Measurements from ENCODE around the gene MISFA. TPM values are rescaled to one million over a fixed set of nuclear protein-coding genes. Genes with fewer than 3 reads are reported as not detected.

Gene MISFA
- total and polyA plus RNA-seq, 2 of the 4 experiments (the other 2 are of a cell fraction) = 0.38 TPM; not detected in 1

Other genes with a start within 250 kb of the MISFA start
- gene LDHA, start 205.2 kb upstream of the MISFA start, total RNA-seq (2012; rRNA removed) = 1,735 and 2,567 TPM in 2 replicates
- 1,293 and 1,813 TPM in 2 replicates for gene LDHA, start 205.2 kb upstream of the MISFA start, polyA plus RNA-seq (2012; rRNA removed)
- not detected in 2 replicates for gene LDHC, start 187.5 kb upstream of the MISFA start, total RNA-seq (2012; rRNA removed)
- not detected in 2 replicates for gene LDHC, start 187.5 kb upstream of the MISFA start, polyA plus RNA-seq (2012; rRNA removed)
- not detected in 2 replicates for gene LDHAL6A, start 143.9 kb upstream of the MISFA start, total RNA-seq (2012; rRNA removed)
- not detected in 2 replicates for gene LDHAL6A, start 143.9 kb upstream of the MISFA start, polyA plus RNA-seq (2012; rRNA removed)
- gene TSG101, start 72.8 kb upstream of the MISFA start, total RNA-seq (2012; rRNA removed) = 67.4 and 76.4 TPM in 2 replicates
- 108 and 113 TPM in 2 replicates for gene TSG101, start 72.8 kb upstream of the MISFA start, polyA plus RNA-seq (2012; rRNA removed)
- gene UEVLD, start 11.1 kb upstream of the MISFA start, total RNA-seq (2012; rRNA removed) = 29.2 and 35.3 TPM in 2 replicates
- 10.1 and 13.8 TPM in 2 replicates for gene UEVLD, start 11.1 kb upstream of the MISFA start, polyA plus RNA-seq (2012; rRNA removed)
- gene SPTY2D1, start 34.6 kb downstream of the MISFA start, total RNA-seq (2012; rRNA removed) = 35.8 and 36.6 TPM in 2 replicates
- 10.3 and 12.4 TPM in 2 replicates for gene SPTY2D1, start 34.6 kb downstream of the MISFA start, polyA plus RNA-seq (2012; rRNA removed)
- 0.28 and 0.36 TPM in 2 replicates for gene TMEM86A, start 99.0 kb downstream of the MISFA start, total RNA-seq (2012; rRNA removed)
- gene TMEM86A, start 99.0 kb downstream of the MISFA start, polyA plus RNA-seq (2012; rRNA removed) = 0.30 and 0.31 TPM in 2 replicates
- gene IGSF22, start 126.4 kb downstream of the MISFA start, total RNA-seq (2012; rRNA removed) = not detected in 2 replicates
- not detected in 2 replicates for gene IGSF22, start 126.4 kb downstream of the MISFA start, polyA plus RNA-seq (2012; rRNA removed)
- not detected in 2 replicates for gene PTPN5, start 192.0 kb downstream of the MISFA start, total RNA-seq (2012; rRNA removed)
- not detected in 2 replicates for gene PTPN5, start 192.0 kb downstream of the MISFA start, polyA plus RNA-seq (2012; rRNA removed)